SH-SY5Y (cell line): ENCODE data around the gene ESRRB.

Source experiments
- GATA2 ChIP-seq: IDR thresholded peaks from 2 replicates; pipeline ENCODE4 v1.6.1; 2011; ENCODE audit warnings: mild to moderate bottlenecking, low read depth, low read length
- GATA3 ChIP-seq: IDR thresholded peaks from 2 replicates; pipeline ENCODE4 v1.6.1; 2011; ENCODE audit warnings: low read depth, mild to moderate bottlenecking, low read length, moderate library complexity

- TF ChIP-seq GATA2 (no peak), GATA3 (no peak)
These were observed 19.2 kb downstream of the ESRRB start for GRCh38 chr14:76395161-76395560.
